GM13976 (cell line): ENCODE results near the gene DSCAML1.

Experiments
- DNase-seq: peaks from one replicate; pipeline ENCODE4 v3.0.0; 2012; ENCODE audit warnings: low spot score
- in situ Hi-C: fragments of 300-500 bp; cut with MboI; formaldehyde crosslinking; loops from one replicate; pipeline ENCODE4 v1.12.0; 2022; ENCODE audit warnings: low sequenced_read_pairs, mixed read lengths, inconsistent platforms; ENCODE audit not compliant: unreplicated experiment
- TF ChIP-seq, protein P1 (sequence below): IDR thresholded peaks from 2 replicates; pipeline ENCODE4 v1.5.1; 2012; ENCODE audit warnings: borderline replicate concordance, mild to moderate bottlenecking; ENCODE audit not compliant: insufficient read depth; ENCODE audit errors: extremely low read depth, missing control alignments, control extremely low read depth

DSCAML1 gene

DNA sequence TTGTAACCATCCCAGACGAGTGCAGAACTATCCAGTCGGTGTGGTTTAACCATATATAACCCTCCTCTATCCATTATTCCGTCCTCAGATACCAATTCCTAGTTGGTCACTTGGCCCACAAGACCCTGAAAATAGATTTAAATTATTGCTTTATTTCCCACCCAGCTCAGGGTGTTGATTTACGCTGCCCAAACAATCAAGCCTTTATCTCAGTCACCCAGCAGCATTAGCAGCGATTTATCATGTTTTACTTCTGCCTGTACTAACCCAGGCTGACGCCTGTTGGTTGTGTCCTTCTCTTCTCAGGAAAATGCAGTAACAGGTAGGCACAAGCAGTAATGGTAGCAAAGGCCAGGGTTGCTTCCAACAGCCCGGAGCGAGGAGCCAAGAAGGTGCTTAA lies 81.2 kb downstream of the DSCAML1 start:
- TF ChIP-seq, protein P1, sequence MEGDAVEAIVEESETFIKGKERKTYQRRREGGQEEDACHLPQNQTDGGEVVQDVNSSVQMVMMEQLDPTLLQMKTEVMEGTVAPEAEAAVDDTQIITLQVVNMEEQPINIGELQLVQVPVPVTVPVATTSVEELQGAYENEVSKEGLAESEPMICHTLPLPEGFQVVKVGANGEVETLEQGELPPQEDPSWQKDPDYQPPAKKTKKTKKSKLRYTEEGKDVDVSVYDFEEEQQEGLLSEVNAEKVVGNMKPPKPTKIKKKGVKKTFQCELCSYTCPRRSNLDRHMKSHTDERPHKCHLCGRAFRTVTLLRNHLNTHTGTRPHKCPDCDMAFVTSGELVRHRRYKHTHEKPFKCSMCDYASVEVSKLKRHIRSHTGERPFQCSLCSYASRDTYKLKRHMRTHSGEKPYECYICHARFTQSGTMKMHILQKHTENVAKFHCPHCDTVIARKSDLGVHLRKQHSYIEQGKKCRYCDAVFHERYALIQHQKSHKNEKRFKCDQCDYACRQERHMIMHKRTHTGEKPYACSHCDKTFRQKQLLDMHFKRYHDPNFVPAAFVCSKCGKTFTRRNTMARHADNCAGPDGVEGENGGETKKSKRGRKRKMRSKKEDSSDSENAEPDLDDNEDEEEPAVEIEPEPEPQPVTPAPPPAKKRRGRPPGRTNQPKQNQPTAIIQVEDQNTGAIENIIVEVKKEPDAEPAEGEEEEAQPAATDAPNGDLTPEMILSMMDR, result no peak
- in situ Hi-C loops, result no loop called here
- DNase-seq, result no peak

- DNase-seq, result no peak
- in situ Hi-C loops, result no loop called here
- TF ChIP-seq, protein P1, result no peak
Measured at GRCh38 chr11:117713538-117713991, 83.5 kb downstream of the DSCAML1 start.

GRCh38 chr11:117712530-117712929 lies 84.5 kb downstream of the DSCAML1 start:
- in situ Hi-C loops, result no loop called here
- TF ChIP-seq, protein P1, result no peak
- DNase-seq, result no peak

GRCh38 chr11:117711331-117711730 lies 85.7 kb downstream of the DSCAML1 start:
- TF ChIP-seq, protein P1, result no peak
- DNase-seq, result no peak
- in situ Hi-C loops, result no loop called here

DNA sequence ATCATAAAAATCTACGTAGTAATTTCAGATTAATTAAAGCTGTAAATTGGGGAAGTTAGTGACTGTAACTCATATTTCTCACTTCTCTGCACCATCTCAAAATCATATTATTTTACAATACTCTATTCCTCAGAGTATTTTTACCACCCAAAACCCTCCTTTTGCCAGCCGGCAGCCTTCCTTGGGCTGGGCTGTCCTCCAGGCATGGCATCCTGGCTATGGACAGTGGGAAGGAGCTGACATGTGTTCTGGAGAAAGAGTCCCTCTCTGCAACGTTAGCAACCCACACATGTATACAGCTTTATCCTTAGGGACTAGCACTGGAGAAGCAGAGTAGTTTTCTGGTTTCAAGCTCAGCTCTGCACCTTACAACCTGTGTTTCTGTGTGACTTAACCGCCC lies 86.8 kb downstream of the DSCAML1 start:
- no peak for DNase-seq
- TF ChIP-seq, protein P1, result no peak
- in situ Hi-C loops, result no loop called here

DNA sequence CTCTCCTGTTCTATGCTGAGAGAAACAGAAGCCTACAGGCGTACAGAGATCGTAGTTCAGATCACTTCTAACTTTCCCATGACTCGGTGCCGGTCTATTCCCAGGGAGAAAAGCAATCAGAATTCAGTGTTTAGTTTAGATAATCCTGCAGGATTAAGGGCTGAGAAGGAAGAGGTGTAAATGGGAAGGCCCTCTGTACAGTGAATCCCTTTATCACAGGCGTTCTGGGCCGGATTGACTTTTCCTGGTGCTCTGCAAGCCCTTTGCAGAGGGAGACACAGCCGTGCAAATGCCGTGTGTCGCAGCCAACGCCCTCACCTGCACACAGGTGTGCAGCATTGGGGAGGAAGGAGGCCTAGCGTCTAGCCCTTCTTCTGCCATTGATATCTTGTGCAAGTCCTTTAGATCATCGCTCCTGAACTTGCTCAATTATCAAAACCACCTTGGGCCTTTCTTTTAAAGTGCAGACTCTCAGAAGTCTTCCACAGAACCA lies 90.6 kb downstream of the DSCAML1 start:
- no peak for DNase-seq
- in situ Hi-C loops, result no loop called here
- TF ChIP-seq, protein P1, result no peak

GRCh38 chr11:117705866-117706265 lies 91.2 kb downstream of the DSCAML1 start:
- TF ChIP-seq, protein P1, result no peak
- in situ Hi-C loops, result no loop called here
- DNase-seq, result no peak
